T47D (cell line): ENCODE results near the gene ZFP36.
A peak's percentile ranks its signal among the peaks of the same experiment; 100 is the strongest.

Experiments
- DNase-seq, 2 experiments: peaks; one replicate each; pipeline versions ENCODE4 v3.0.0 to v3.0.0-alpha.2; 2011 to 2012; ENCODE audit warnings: low read depth in 1 of 2, low spot score in 1 of 2
- JUND ChIP-seq: IDR thresholded peaks from 2 replicates; pipeline ENCODE4 v1.6.1; 2012; ENCODE audit warnings: low read depth
- in situ Hi-C: cut with HindIII; loops from 2 replicates; pipeline ENCODE4 v1.10.0; 2016; ENCODE audit warnings: low sequenced_read_pairs, low pct_unique_long_range_greater_than_20kb

ZFP36 gene

GRCh38 chr19:39411832-39412099 is 5.1 kb downstream of the ZFP36 start:
- peak; percentile 61 to 91 for DNase-seq
- TF ChIP-seq JUND, result no peak
- in situ Hi-C loops, result no loop called here

GRCh38 chr19:39412100-39412866 is 5.6 kb downstream of the ZFP36 start, which contains the start of gene PLEKHG2:
TSS of gene PLEKHG2 (plus strand) at chr19:39412669. CDS start at chr19:39414087, 1,418 bp downstream.
- DNase-seq, result peak; percentile 91 to 99
- TF ChIP-seq JUND, result 0 out of 2 replicates have a peak, but pooled peaks have one; percentile 17
- in situ Hi-C loops, result no loop called here

- in situ Hi-C loops, result no loop called here
- TF ChIP-seq JUND, result no peak
- no peak for DNase-seq
Observed at GRCh38 chr19:39412867-39413271, 6.2 kb downstream of the ZFP36 start.

- no peak for TF ChIP-seq JUND
- peak in 1 of 2 experiments; percentile 48 for DNase-seq
- in situ Hi-C loops, result no loop called here
Observed at GRCh38 chr19:39413272-39413910, 6.7 kb downstream of the ZFP36 start.

GRCh38 chr19:39413911-39414608 is 7.4 kb downstream of the ZFP36 start:
- in situ Hi-C loops, result no loop called here
- TF ChIP-seq JUND, result no peak
- no peak for DNase-seq

GRCh38 chr19:39415111-39416046 is 8.7 kb downstream of the ZFP36 start:
- no peak for DNase-seq
- in situ Hi-C loops, result no loop called here

GRCh38 chr19:39416152-39417120 is 9.8 kb downstream of the ZFP36 start:
- no peak for DNase-seq
- in situ Hi-C loops, result no loop called here

More at GRCh38 chr19:39415111-39416046, 8.7 kb downstream of the ZFP36 start:
- TF ChIP-seq JUND, result no peak

GRCh38 chr19:39417463-39418181 is 11.0 kb downstream of the ZFP36 start:
- no peak for DNase-seq
- TF ChIP-seq JUND, result no peak
- in situ Hi-C loops, result no loop called here

More at GRCh38 chr19:39416152-39417120, 9.8 kb downstream of the ZFP36 start:
- TF ChIP-seq JUND, result no peak

- in situ Hi-C loops, result no loop called here
- no peak for TF ChIP-seq JUND
- DNase-seq, result no peak
Observed at GRCh38 chr19:39419003-39419402, 12.4 kb downstream of the ZFP36 start.

GRCh38 chr19:39420769-39421168 is 14.1 kb downstream of the ZFP36 start:
- DNase-seq, result no peak
- in situ Hi-C loops, result no loop called here
- TF ChIP-seq JUND, result no peak
